Esophagus muscularis mucosa (tissue), 4 donors: ENCODE data around the gene DAZAP2.

Experiments used
- EP300 ChIP-seq: sonication (generic); formaldehyde crosslinking; IDR thresholded peaks from one replicate; pipeline ENCODE4 v1.6.1; 2017; ENCODE audit warnings: antibody characterized with exemption
- POLR2A ChIP-seq: fragments of 450-650 bp; IDR thresholded peaks from one replicate; pipeline ENCODE4 v1.6.1; 2017; ENCODE audit warnings: antibody characterized with exemption, moderate library complexity, mild to moderate bottlenecking, low read depth
- POLR2AphosphoS5 ChIP-seq, 2 donors: sonication (generic); formaldehyde crosslinking; IDR thresholded peaks; one replicate each; pipeline ENCODE4 v1.6.1; 2017; ENCODE audit warnings: antibody characterized with exemption in 2 of 2
- TF ChIP-seq, protein P1 (sequence below), 3 experiments: fragments of 200-600 bp in 2 of 3; fragments of 450-650 bp in 1 of 3; sonication (generic) in 2 of 3; IDR thresholded peaks; one replicate each; pipeline ENCODE4 v1.5.1; 2017 to 2019; ENCODE audit warnings: antibody characterized with exemption in 3 of 3, mild to moderate bottlenecking in 2 of 3, moderate library complexity in 1 of 3

- TF ChIP-seq POLR2A, result no peak
- TF ChIP-seq, protein P1, sequence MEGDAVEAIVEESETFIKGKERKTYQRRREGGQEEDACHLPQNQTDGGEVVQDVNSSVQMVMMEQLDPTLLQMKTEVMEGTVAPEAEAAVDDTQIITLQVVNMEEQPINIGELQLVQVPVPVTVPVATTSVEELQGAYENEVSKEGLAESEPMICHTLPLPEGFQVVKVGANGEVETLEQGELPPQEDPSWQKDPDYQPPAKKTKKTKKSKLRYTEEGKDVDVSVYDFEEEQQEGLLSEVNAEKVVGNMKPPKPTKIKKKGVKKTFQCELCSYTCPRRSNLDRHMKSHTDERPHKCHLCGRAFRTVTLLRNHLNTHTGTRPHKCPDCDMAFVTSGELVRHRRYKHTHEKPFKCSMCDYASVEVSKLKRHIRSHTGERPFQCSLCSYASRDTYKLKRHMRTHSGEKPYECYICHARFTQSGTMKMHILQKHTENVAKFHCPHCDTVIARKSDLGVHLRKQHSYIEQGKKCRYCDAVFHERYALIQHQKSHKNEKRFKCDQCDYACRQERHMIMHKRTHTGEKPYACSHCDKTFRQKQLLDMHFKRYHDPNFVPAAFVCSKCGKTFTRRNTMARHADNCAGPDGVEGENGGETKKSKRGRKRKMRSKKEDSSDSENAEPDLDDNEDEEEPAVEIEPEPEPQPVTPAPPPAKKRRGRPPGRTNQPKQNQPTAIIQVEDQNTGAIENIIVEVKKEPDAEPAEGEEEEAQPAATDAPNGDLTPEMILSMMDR (IDR thresholded peaks at IDR 0.05), result no peak
- no peak for TF ChIP-seq EP300
- no peak for TF ChIP-seq POLR2AphosphoS5 (IDR thresholded peaks at IDR 0.05)
These were observed 26.4 kb downstream of the DAZAP2 start for GRCh38 chr12:51265024-51265423.
